ENCODE data around the gene ANP32B.
"Not testable (repeated sequence)": the region's sequence is repeated elsewhere in the genome, so short reads cannot be mapped to it uniquely, and the experiment has no call there.

Gene ANP32B

GRCh38 chr9:97940741-97941140 is 42.4 kb upstream of the ANP32B start:
- no peak overlapping the region for H3K4me3 ChIP-seq (ENCODE audit: low read depth, low read length)
- no peak for TF ChIP-seq CTCF (IDR thresholded peaks at IDR 0.05; ENCODE audit: borderline replicate concordance, insufficient read depth, low read depth, low read length)

GRCh38 chr9:97941323-97941722 is 41.8 kb upstream of the ANP32B start:
- TF ChIP-seq CTCF (IDR thresholded peaks at IDR 0.05; ENCODE audit: borderline replicate concordance, insufficient read depth, low read depth, low read length), result no peak
- H3K4me3 ChIP-seq (ENCODE audit: low read depth, low read length), result no peak overlapping the region

- no peak for TF ChIP-seq CTCF (IDR thresholded peaks at IDR 0.05; ENCODE audit: borderline replicate concordance, insufficient read depth, low read depth, low read length)
- no peak overlapping the region for H3K4me3 ChIP-seq (ENCODE audit: low read depth, low read length)
Measured at GRCh38 chr9:97943308-97943855, 39.8 kb upstream of the ANP32B start.

DNA sequence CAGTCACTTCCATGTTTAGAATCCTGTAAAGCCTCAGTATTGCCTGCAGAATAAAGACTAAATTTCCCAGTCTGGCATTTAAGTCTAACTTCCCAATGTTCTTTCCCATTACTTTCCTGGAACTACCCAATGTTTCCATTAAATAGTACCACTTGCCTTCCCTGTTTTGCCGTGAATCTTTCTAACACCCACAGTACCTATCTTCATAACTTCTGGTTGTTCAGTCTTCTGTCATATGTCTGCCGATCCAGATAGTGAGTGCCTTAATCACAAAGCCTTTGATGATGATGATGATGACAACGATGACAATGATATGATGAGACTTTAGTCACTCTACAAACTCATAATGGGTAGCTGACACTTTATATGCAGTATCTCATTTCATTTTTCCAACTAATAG is 38.5 kb upstream of the ANP32B start:
- H3K4me3 ChIP-seq (ENCODE audit: low read depth, low read length), result no peak overlapping the region
- TF ChIP-seq CTCF (IDR thresholded peaks at IDR 0.05; ENCODE audit: borderline replicate concordance, insufficient read depth, low read depth, low read length), result no peak

- not testable (repeated sequence) for H3K4me3 ChIP-seq (ENCODE audit: low read depth, low read length)
Measured at GRCh38 chr9:97945470-97945869, 37.7 kb upstream of the ANP32B start.

DNA sequence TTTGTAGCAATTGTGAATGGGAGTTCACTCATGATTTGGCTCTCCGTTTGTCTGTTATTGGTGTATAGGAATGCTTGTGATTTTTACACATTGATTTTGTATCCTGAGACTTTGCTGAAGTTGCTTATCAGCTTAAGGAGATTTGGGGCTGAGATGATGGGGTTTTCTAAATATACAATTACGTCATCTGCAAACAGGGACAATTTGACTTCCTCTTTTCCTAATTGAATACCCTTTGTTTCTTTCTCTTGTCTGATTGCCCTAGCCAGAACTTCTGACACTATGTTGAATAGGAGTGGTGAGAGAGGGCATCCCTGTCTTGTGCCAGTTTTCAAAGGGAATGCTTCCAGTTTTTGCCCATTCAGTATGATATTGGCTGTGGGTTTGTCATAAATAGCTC is 36.0 kb upstream of the ANP32B start:
- not testable (repeated sequence) for H3K4me3 ChIP-seq (ENCODE audit: low read depth, low read length)

GRCh38 chr9:97950873-97951272 is 32.3 kb upstream of the ANP32B start:
- not testable (repeated sequence) for H3K4me3 ChIP-seq (ENCODE audit: low read depth, low read length)

DNA sequence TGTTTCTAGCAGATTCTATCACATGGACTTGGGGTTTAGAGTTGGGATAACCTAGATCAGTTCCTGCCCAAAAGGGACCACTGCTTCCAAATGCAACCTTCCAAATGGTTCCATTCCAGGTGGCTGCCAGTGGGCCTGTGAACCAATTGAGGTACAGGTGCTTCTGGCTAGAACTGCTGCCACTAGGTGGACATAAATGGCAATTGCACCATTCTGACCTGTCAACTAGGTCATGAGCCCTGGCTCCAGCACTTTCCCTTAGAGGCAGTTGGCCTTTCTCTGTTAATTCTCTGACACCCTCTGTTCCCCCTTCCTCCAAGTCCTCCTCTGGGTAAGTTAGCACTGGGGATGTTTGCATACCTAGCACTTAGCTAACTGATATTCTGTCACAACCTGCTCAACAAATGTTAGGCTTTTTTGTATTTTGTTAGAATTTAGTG is 28.6 kb upstream of the ANP32B start:
- peak; percentile 74 for TF ChIP-seq CTCF (IDR thresholded peaks at IDR 0.05; ENCODE audit: borderline replicate concordance, insufficient read depth, low read depth, low read length)
- no peak overlapping the region for H3K4me3 ChIP-seq (ENCODE audit: low read depth, low read length)

- H3K4me3 ChIP-seq (ENCODE audit: low read depth, low read length), result no peak overlapping the region
- TF ChIP-seq CTCF (IDR thresholded peaks at IDR 0.05; ENCODE audit: borderline replicate concordance, insufficient read depth, low read depth, low read length), result no peak
Measured at GRCh38 chr9:97956331-97956730, 26.8 kb upstream of the ANP32B start.

Measured in GM12875 (cell line).